Smooth muscle cell (in vitro differentiated cells): Measurements from ENCODE around the gene CRYBA1. TPM values are rescaled to one million over a fixed set of nuclear protein-coding genes. Genes with fewer than 3 reads are reported as not detected.

ENCODE experiments used
- DNase-seq: peaks from one replicate; lab custom pipeline; 2025; ENCODE audit not compliant: unreplicated experiment; lab: John Stamatoyannopoulos, UW
- H2AFZ ChIP-seq: fragments of 200-600 bp; sonication (generic); 2 replicates; pipeline ENCODE4 v1.6.0; 2016; ENCODE audit warnings: antibody characterized with exemption, low read depth, mild to moderate bottlenecking
- H3F3A ChIP-seq: fragments of 200-600 bp; sonication (generic); 2 replicates; pipeline ENCODE4 v1.6.0; 2017; ENCODE audit warnings: antibody characterized with exemption, low read depth
- H3K27ac ChIP-seq: fragments of 200-600 bp; sonication (generic); 2 replicates; pipeline ENCODE4 v1.5.1; 2016; ENCODE audit warnings: low read depth, mild to moderate bottlenecking
- H3K27me3 ChIP-seq: fragments of 200-600 bp; sonication (generic); 2 replicates; pipeline ENCODE4 v1.6.1; 2016; ENCODE audit warnings: low read depth, mild to moderate bottlenecking
- H3K36me3 ChIP-seq: fragments of 200-600 bp; sonication (generic); 2 replicates; pipeline ENCODE4 v1.5.1; 2016; ENCODE audit warnings: low read depth
- H3K4me1 ChIP-seq: fragments of 200-600 bp; sonication (generic); 2 replicates; pipeline ENCODE4 v1.5.1; 2016; ENCODE audit warnings: low read depth
- H3K4me2 ChIP-seq: fragments of 200-600 bp; sonication (generic); 2 replicates; pipeline ENCODE4 v1.6.0; 2016; ENCODE audit warnings: mild to moderate bottlenecking
- H3K4me3 ChIP-seq: fragments of 200-600 bp; sonication (generic); 2 replicates; pipeline ENCODE4 v1.5.1; 2016; ENCODE audit warnings: mild to moderate bottlenecking
- H3K79me2 ChIP-seq: fragments of 200-600 bp; sonication (generic); 2 replicates; pipeline ENCODE4 v1.6.0; 2016; ENCODE audit warnings: low read depth, mild to moderate bottlenecking
- H3K9ac ChIP-seq: fragments of 200-600 bp; sonication (generic); 2 replicates; pipeline ENCODE4 v1.6.0; 2016; ENCODE audit warnings: low read depth
- H3K9me3 ChIP-seq: fragments of 200-600 bp; sonication (generic); replicated peaks from 2 replicates; pipeline ENCODE4 v1.5.1; 2016; ENCODE audit warnings: low read depth
- H4K20me1 ChIP-seq: fragments of 200-600 bp; sonication (generic); 2 replicates; pipeline ENCODE4 v1.6.0; 2016; ENCODE audit warnings: low read depth
- CTCF ChIP-seq: fragments of 200-600 bp; sonication (generic); IDR thresholded peaks from 2 replicates; pipeline ENCODE4 v1.5.1; 2017; ENCODE audit warnings: borderline replicate concordance, mild to moderate bottlenecking, antibody characterized with exemption; ENCODE audit not compliant: insufficient read depth, poor library complexity, severe bottlenecking
- WGBS: methylation state at CpG from one replicate; pipeline ENCODE4 v1.1.7; 2016; ENCODE audit warnings: low lambda C conversion rate; 5-methylcytosine and 5-hydroxymethylcytosine counted together
- polyA plus RNA-seq: library from polyadenylated mRNA; unstranded; fragments of >200 nt; fragmentation: Nextera tagmentation; extraction: Ambion mirVana; gene quantifications from 2 replicates; pipeline ENCODE4 v1.2.1, GENCODE V29; 2016
- total RNA-seq: library from RNA; depleted of rRNA; stranded (reverse); fragments of >200 nt; gene quantifications from 2 replicates; pipeline ENCODE4 v1.2.3, GENCODE V29; 2014

Gene CRYBA1
- total and polyA plus RNA-seq, 2 experiments from 2014 or later: not detected

DNA sequence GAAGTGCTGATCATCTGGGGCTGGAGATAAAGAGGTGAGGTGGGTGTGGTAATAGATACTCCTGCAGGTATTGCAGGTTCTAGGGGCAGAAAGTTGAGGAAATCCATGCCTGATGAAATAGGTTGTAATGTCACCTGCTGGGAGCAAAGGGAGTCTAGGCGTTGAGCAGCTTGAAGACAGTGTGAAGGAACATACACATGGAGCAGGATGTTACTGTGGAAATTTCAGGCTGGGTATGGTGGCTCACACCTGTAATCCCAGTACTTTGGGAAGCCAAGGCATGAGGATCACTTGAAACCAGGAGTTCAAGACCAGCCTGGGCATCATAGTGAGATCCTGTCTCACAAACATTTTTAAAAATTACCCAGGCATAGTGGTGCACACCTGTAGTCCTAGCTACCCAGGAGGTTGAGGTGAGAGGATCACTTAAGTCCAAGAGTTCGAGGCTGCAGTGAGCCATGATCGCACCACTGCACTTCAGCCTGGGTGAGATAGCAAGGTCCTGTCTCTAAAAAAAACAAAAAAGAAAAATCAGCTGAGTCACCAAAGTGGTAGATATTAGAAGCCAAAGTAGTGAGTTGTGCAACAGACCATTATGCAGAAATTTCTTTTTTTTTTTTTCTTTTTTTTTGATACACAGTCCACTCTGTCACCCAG lies 9.1 kb upstream of the CRYBA1 start:
- Histone ChIP-seq H3K9ac (no peak overlapping the region), H3K36me3 (no peaks in the 10 kb centered on the region), H3K79me2 (no peaks in the 10 kb centered on the region), H3K4me1 (peaks cover 18% of the 10 kb centered on the region), H4K20me1 (no peaks in the 10 kb centered on the region), H3K27ac (no peak overlapping the region), H3K4me3 (no peak overlapping the region), H3K27me3 (no peaks in the 10 kb centered on the region), H2AFZ (no peak overlapping the region), H3F3A (peaks cover 18% of the 10 kb centered on the region), H3K4me2 (no peak overlapping the region), H3K9me3 (no peaks in the 10 kb centered on the region)
- WGBS: 89% methylated on average over 3 of the region's 3 CpGs
- no peak for DNase-seq
- TF ChIP-seq CTCF: no peak

DNA sequence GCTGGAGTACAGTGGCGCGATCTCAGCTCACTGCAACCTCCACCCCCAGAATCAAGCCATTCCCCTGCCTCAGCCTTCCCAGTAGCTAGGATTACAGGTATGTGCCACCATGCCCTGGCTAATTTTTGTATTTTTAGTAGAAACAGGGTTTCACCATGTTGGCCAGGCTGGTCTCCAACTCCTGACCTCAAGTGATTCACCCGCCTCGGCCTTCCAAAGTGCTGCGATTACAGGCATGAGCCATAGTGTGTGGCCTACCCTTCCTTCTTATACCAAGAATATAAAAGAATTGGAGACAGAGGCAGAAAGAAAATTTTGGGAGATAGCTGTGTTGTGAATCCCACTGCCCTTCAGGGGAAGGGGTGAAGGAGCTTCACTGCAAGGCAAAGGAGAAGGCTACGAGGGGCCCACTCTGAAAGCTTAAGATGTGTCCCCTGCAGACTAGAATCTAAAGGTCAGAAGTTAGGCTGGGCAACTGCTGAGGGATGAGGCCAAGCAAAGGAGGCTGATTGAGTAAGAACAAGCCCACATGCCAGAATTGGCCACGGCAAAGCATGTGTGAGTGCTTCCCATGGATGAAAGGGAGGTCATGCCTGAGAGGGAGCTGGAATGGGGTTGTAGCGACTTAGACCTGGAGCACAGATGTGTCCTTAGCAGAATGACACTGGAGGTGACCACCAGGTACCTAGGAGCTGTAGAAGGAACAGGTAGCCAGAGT lies 8.4 kb upstream of the CRYBA1 start:
- WGBS: 88% methylated on average over 8 of the region's 8 CpGs
- Histone ChIP-seq H4K20me1 (no peaks in the 10 kb centered on the region), H3K9me3 (no peaks in the 10 kb centered on the region), H2AFZ (no peak overlapping the region), H3K4me3 (no peak overlapping the region), H3K27me3 (no peaks in the 10 kb centered on the region), H3K4me1 (peaks cover 18% of the 10 kb centered on the region), H3K27ac (no peak overlapping the region), H3K4me2 (no peak overlapping the region), H3K79me2 (no peaks in the 10 kb centered on the region), H3K9ac (no peak overlapping the region), H3K36me3 (no peaks in the 10 kb centered on the region), H3F3A (peaks cover 18% of the 10 kb centered on the region)
- DNase-seq: no peak
- no peak for TF ChIP-seq CTCF

DNA sequence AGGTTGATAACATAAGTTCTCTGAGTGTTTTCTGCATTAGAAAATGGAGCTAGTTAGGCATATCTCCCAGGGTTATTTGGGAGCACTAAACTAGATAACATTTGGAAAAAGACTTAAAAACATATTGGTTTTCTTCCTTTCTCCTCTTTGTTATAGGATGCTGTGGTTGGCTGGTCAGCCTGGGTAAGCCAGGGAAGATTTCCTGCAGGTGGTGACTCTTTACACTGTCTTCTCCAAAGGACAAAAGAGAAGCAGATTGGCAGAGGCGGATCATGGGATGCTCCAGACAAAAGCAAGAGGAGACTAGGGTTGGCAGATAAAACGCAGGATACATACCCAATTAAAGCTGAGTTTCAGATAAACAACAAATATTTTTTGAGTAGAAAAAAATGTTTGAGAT lies 6.2 kb upstream of the CRYBA1 start:
- Histone ChIP-seq H3K79me2 (no peaks in the 10 kb centered on the region), H2AFZ (no peak overlapping the region), H3F3A (peaks cover 18% of the 10 kb centered on the region), H3K9me3 (no peaks in the 10 kb centered on the region), H3K9ac (peak overlapping the region; percentile 5), H3K27me3 (no peaks in the 10 kb centered on the region), H3K4me3 (no peak overlapping the region), H4K20me1 (no peaks in the 10 kb centered on the region), H3K36me3 (no peaks in the 10 kb centered on the region), H3K4me2 (peak overlapping the region; percentile 39), H3K4me1 (peaks cover 18% of the 10 kb centered on the region), H3K27ac (peak overlapping the region; percentile 86)
- WGBS: 65% methylated on average over 2 of the region's 2 CpGs
- no peak for TF ChIP-seq CTCF
- DNase-seq: no peak
